GM18505 (cell line): ENCODE data around the gene NUDT9.
"Not testable (repeated sequence)": the region's sequence is repeated elsewhere in the genome, so short reads cannot be mapped to it uniquely, and the experiment has no call there.

Experiments
- ATAC-seq: cut with Tn5 transposase; IDR thresholded peaks from one replicate; pipeline ENCODE4 v1.9.1; 2021; ENCODE audit not compliant: unreplicated experiment
- POLR2A ChIP-seq: IDR thresholded peaks from 4 replicates; pipeline ENCODE4 v1.6.1; 2011; ENCODE audit warnings: borderline replicate concordance; ENCODE audit not compliant: insufficient read depth, insufficient read length; ENCODE audit errors: extremely low read depth

The NUDT9 gene

GRCh38 chr4:87423317-87424098 is 1.1 kb downstream of the NUDT9 start:
- ATAC-seq = no peak
- no peak for TF ChIP-seq POLR2A

- ATAC-seq = not testable (repeated sequence)
Measured at GRCh38 chr4:87424099-87424543, 1.7 kb downstream of the NUDT9 start.

GRCh38 chr4:87425711-87426110 is 3.3 kb downstream of the NUDT9 start:
- no peak for ATAC-seq
- TF ChIP-seq POLR2A = no peak

GRCh38 chr4:87426865-87427517 is 4.6 kb downstream of the NUDT9 start:
- no peak for TF ChIP-seq POLR2A
- no peak for ATAC-seq

GRCh38 chr4:87427518-87427868 is 5.1 kb downstream of the NUDT9 start:
- ATAC-seq = no peak

GRCh38 chr4:87428979-87429378 is 6.6 kb downstream of the NUDT9 start:
- no peak for ATAC-seq

More at GRCh38 chr4:87427518-87427868, 5.1 kb downstream of the NUDT9 start:
- no peak for TF ChIP-seq POLR2A

GRCh38 chr4:87430038-87430437 is 7.7 kb downstream of the NUDT9 start:
- ATAC-seq = no peak
- no peak for TF ChIP-seq POLR2A

More at GRCh38 chr4:87428979-87429378, 6.6 kb downstream of the NUDT9 start:
- no peak for TF ChIP-seq POLR2A

GRCh38 chr4:87433342-87433741 is 11.0 kb downstream of the NUDT9 start:
- ATAC-seq = no peak
- TF ChIP-seq POLR2A = no peak

GRCh38 chr4:87442889-87443288 is 20.5 kb downstream of the NUDT9 start:
- TF ChIP-seq POLR2A = no peak
- ATAC-seq = no peak

GRCh38 chr4:87444741-87445140 is 22.4 kb downstream of the NUDT9 start:
- no peak for ATAC-seq
- no peak for TF ChIP-seq POLR2A

GRCh38 chr4:87445964-87446363 is 23.6 kb downstream of the NUDT9 start:
- no peak for TF ChIP-seq POLR2A
- no peak for ATAC-seq

GRCh38 chr4:87446375-87446774 is 24.0 kb downstream of the NUDT9 start:
- not testable (repeated sequence) for ATAC-seq

GRCh38 chr4:87451537-87451936 is 29.2 kb downstream of the NUDT9 start:
- ATAC-seq = no peak
- TF ChIP-seq POLR2A = no peak

- no peak for TF ChIP-seq POLR2A
- no peak for ATAC-seq
Measured at GRCh38 chr4:87458913-87459312, 36.5 kb downstream of the NUDT9 start.
